ENCODE results near the gene TPPP3.
"Not testable (repeated sequence)": the region's sequence is repeated elsewhere in the genome, so short reads cannot be mapped to it uniquely, and the experiment has no call there.

- TF ChIP-seq POLR2A, CTCF (IDR thresholded peaks at IDR 0.05): not testable (repeated sequence)
These were observed 40.8 kb downstream of the TPPP3 start for GRCh38 chr16:67352463-67352862.

Measured in esophagus squamous epithelium (tissue), 4 donors.